ENCODE measurements around the gene RGL1.

DNA sequence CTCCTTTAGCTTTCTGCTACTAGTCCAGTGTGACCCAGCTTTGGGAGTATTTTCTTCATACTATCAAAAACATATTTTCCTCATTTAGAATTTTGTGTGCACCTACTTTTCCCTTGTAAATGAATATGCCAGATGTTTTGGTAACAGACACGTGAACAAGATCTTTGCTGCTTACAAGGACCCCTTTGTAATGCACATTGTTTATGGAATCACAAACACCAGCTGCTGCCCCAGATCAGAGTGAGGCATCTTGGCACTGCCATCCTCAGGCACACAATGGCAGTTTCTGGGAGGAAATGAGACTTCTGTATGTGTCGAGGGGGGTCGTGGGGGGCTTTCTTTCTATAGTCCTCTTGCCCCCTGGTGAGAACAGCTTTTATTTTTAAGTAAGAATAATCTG is 115.7 kb downstream of the RGL1 start:
- TF ChIP-seq POLR2AphosphoS5 (IDR thresholded peaks at IDR 0.05; ENCODE audit: low read depth, low read length) (no peak), TAF1 (IDR thresholded peaks at IDR 0.05; ENCODE audit: borderline replicate concordance, low read depth, low read length) (no peak), POLR2A (IDR thresholded peaks at IDR 0.05; ENCODE audit: low read depth, low read length) (no peak)
